ENCODE data around the gene SORCS2.

DNA sequence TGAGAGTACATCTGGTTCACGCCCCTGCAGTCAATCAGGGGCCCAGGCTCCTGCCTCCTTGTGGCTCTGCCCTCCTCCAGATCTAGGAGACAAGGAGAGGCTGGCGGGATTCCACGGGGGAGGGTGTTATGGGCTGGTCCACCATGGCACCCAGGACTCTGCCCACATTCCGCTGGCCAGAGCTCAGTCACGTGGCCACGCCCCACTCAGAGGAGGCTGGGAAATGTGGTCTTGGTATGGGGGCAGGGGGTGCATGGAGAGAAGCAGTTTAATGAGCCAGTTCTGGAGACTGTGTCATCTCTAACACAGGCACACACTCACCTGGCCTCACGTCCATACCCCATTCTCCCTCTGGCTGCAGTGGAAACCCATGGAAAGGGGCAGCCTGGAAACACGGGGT lies 273.9 kb downstream of the SORCS2 start:
- TF ChIP-seq CTCF (IDR thresholded peaks at IDR 0.05; ENCODE audit: low read depth, low read length) (no peak), POLR2A (IDR thresholded peaks at IDR 0.05; ENCODE audit: extremely low read depth, insufficient read length) (no peak)
